Type B pancreatic cell (in vitro differentiated cells): Measurements from ENCODE around the gene CCDC9B. TPM values are rescaled to one million over a fixed set of nuclear protein-coding genes. Genes with fewer than 3 reads are reported as not detected.

Experiments
- DNase-seq: peaks from one replicate; pipeline ENCODE4 v3.0.0; 2021; ENCODE audit warnings: mixed read lengths; ENCODE audit not compliant: unreplicated experiment; ENCODE audit errors: extremely low spot score
- H3K27ac Mint-ChIP-seq: 2 replicates; pipeline ENCODE4 v1.8.0; 2021; ENCODE audit warnings: mild to moderate bottlenecking, mixed read lengths
- H3K27me3 Mint-ChIP-seq: 2 replicates; pipeline ENCODE4 v1.8.0; 2021; ENCODE audit warnings: mixed read lengths
- H3K36me3 Mint-ChIP-seq: 2 replicates; pipeline ENCODE4 v1.8.0; 2021; ENCODE audit warnings: mixed read lengths
- H3K4me1 Mint-ChIP-seq: one replicate; pipeline ENCODE4 v1.8.0; 2021; ENCODE audit warnings: mixed read lengths; ENCODE audit not compliant: unreplicated experiment
- H3K4me3 Mint-ChIP-seq: 2 replicates; pipeline ENCODE4 v1.8.0; 2021; ENCODE audit warnings: mild to moderate bottlenecking, mixed read lengths
- H3K9me3 Mint-ChIP-seq: 2 replicates; pipeline ENCODE4 v1.8.0; 2021; ENCODE audit warnings: mixed read lengths
- CTCF ChIP-seq: fragments of 200-600 bp; sonication (generic); conservative IDR thresholded peaks from 2 replicates; pipeline ENCODE4 v1.5.0; 2021; ENCODE audit warnings: antibody characterized with exemption, mild to moderate bottlenecking
- total RNA-seq: library from RNA; stranded (reverse); gene quantifications from 2 replicates; pipeline ENCODE4 v1.2.1, GENCODE V29; 2021; ENCODE audit warnings: low replicate concordance

CCDC9B gene
- total RNA-seq, 1 donor from 2014 or later: 2.4 TPM

GRCh38 chr15:40283615-40284300 is 57.0 kb downstream of the CCDC9B start:
- Mint-ChIP-seq H3K36me3 (no peaks in the 10 kb centered on the region), H3K4me1 (peaks cover 26% of the 10 kb centered on the region), H3K27me3 (peaks cover 60% of the 10 kb centered on the region), H3K4me3 (no peak overlapping the region), H3K9me3 (no peaks in the 10 kb centered on the region), H3K27ac (no peak overlapping the region)
- no peak for DNase-seq
- no peak for TF ChIP-seq CTCF

- H3K27me3 Mint-ChIP-seq: peaks cover 65% of the 10 kb centered on the region
- no peak for TF ChIP-seq CTCF
- H3K4me1 Mint-ChIP-seq: peaks cover 32% of the 10 kb centered on the region
- no peak for DNase-seq
- no peaks in the 10 kb centered on the region for H3K36me3 Mint-ChIP-seq
- no peak within 1 kb of the TSS for H3K27ac Mint-ChIP-seq
- H3K9me3 Mint-ChIP-seq: no peaks in the 10 kb centered on the region
- H3K4me3 Mint-ChIP-seq: peak within 1 kb of the TSS; percentile 65
Measured at GRCh38 chr15:40282869-40283614, 57.7 kb downstream of the CCDC9B start, which contains the start of gene ANKRD63. Gene ANKRD63, minus strand, starts transcription at chr15:40283064. Its CDS starts 478 bp downstream, at chr15:40282586.

- DNase-seq: no peak
- no peaks in the 10 kb centered on the region for H3K9me3 Mint-ChIP-seq
- peaks cover 34% of the 10 kb centered on the region for H3K4me1 Mint-ChIP-seq
- peaks cover 59% of the 10 kb centered on the region for H3K27me3 Mint-ChIP-seq
- peak; percentile 52 for TF ChIP-seq CTCF
- H3K36me3 Mint-ChIP-seq: no peaks in the 10 kb centered on the region
- H3K27ac Mint-ChIP-seq: no peak overlapping the region
- peak overlapping the region; percentile 65 for H3K4me3 Mint-ChIP-seq
Measured at GRCh38 chr15:40282147-40282868, 58.4 kb downstream of the CCDC9B start.

GRCh38 chr15:40281801-40282146 is 59.0 kb downstream of the CCDC9B start:
- H3K36me3 Mint-ChIP-seq: no peaks in the 10 kb centered on the region
- DNase-seq: no peak
- H3K4me3 Mint-ChIP-seq: no peak overlapping the region
- no peak overlapping the region for H3K27ac Mint-ChIP-seq
- TF ChIP-seq CTCF: no peak
- H3K9me3 Mint-ChIP-seq: no peaks in the 10 kb centered on the region
- peaks cover 57% of the 10 kb centered on the region for H3K27me3 Mint-ChIP-seq
- H3K4me1 Mint-ChIP-seq: peaks cover 35% of the 10 kb centered on the region

Other genes with a start within 250 kb of the CCDC9B start
- gene BMF, start 232.1 kb downstream of the CCDC9B start, total RNA-seq: 60.9 and 112 TPM in 2 replicates
- 21.8 and 69.5 TPM in 2 replicates for gene BUB1B, start 179.9 kb downstream of the CCDC9B start, total RNA-seq
- gene PAK6, start 101.9 kb downstream of the CCDC9B start, total RNA-seq: 7.8 and 21.2 TPM in 2 replicates
- 0.98 and 1.5 TPM in 2 replicates for gene ANKRD63, start 57.9 kb downstream of the CCDC9B start, total RNA-seq
- gene PLCB2, start 33.0 kb downstream of the CCDC9B start, total RNA-seq: 0.71 and 5.8 TPM in 2 replicates
- gene INAFM2, start 17.2 kb downstream of the CCDC9B start, total RNA-seq: 12.3 and 23.6 TPM in 2 replicates
- gene PHGR1, start 10.1 kb upstream of the CCDC9B start, total RNA-seq: 5.6 and 15.8 TPM in 2 replicates
- gene DISP2, start 17.3 kb upstream of the CCDC9B start, total RNA-seq: 1.5 and 1.8 TPM in 2 replicates
- gene KNSTRN, start 41.8 kb upstream of the CCDC9B start, total RNA-seq: 24.1 and 52.2 TPM in 2 replicates
- gene IVD, start 64.9 kb upstream of the CCDC9B start, total RNA-seq: 31.9 and 86.6 TPM in 2 replicates
- 21.6 and 24.8 TPM in 2 replicates for gene BAHD1, start 100.0 kb upstream of the CCDC9B start, total RNA-seq
- gene CHST14, start 130.0 kb upstream of the CCDC9B start, total RNA-seq: 12.7 and 24.2 TPM in 2 replicates
- 18.4 and 21.0 TPM in 2 replicates for gene CCDC32, start 224.1 kb upstream of the CCDC9B start, total RNA-seq
- gene RPUSD2, start 228.4 kb upstream of the CCDC9B start, total RNA-seq: 16.2 and 18.0 TPM in 2 replicates